Neutrophil (primary cell): Measurements from ENCODE around the gene GMDS.

Experiments used
- H3K27ac ChIP-seq: fragments of 200-600 bp; sonication (generic); 2 replicates; pipeline ENCODE4 v1.5.1; 2016; ENCODE audit warnings: mild to moderate bottlenecking, moderate library complexity
- H3K27me3 ChIP-seq: fragments of 200-600 bp; sonication (generic); 2 replicates; pipeline ENCODE4 v1.6.0; 2016; ENCODE audit warnings: mild to moderate bottlenecking
- H3K36me3 ChIP-seq: fragments of 200-600 bp; sonication (generic); 2 replicates; pipeline ENCODE4 v1.5.1; 2017
- H3K4me1 ChIP-seq, 2 experiments: fragments of 200-600 bp in 1 of 2; sonication (generic) in 1 of 2; 1 replicate in 1 of 2; 2 replicates in 1 of 2; pipeline versions ENCODE4 v1.5.1 to v1.6.1; 2013 to 2016; ENCODE audit warnings: low read depth in 1 of 2, low read length in 1 of 2, mild to moderate bottlenecking in 1 of 2, moderate library complexity in 1 of 2; ENCODE audit not compliant: control insufficient read depth in 1 of 2, insufficient read depth in 1 of 2
- H3K4me3 ChIP-seq, 2 experiments: fragments of 200-600 bp in 1 of 2; sonication (generic) in 1 of 2; 1 replicate in 1 of 2; 2 replicates in 1 of 2; pipeline ENCODE4 v1.5.1; 2013 to 2016; ENCODE audit warnings: low read depth in 1 of 2, low read length in 1 of 2, mild to moderate bottlenecking in 1 of 2, moderate library complexity in 1 of 2
- H3K9me3 ChIP-seq: fragments of 200-600 bp; sonication (generic); 2 replicates; pipeline ENCODE4 v1.5.1; 2016
- CTCF ChIP-seq: fragments of 200-600 bp; sonication (generic); IDR thresholded peaks from 2 replicates; pipeline ENCODE4 v1.5.1; 2016; ENCODE audit warnings: antibody characterized with exemption

GMDS gene

GRCh38 chr6:1609041-1609647 is 636.3 kb downstream of the GMDS start:
- H3K9me3 ChIP-seq: no peaks in the 10 kb centered on the region
- H3K27me3 ChIP-seq: peaks cover 99% of the 10 kb centered on the region
- no peak for TF ChIP-seq CTCF
- H3K4me3 ChIP-seq: peak overlapping the region; percentile 62 to 76
- no peaks in the 10 kb centered on the region for H3K36me3 ChIP-seq
- peaks cover 64 to 84% of the 10 kb centered on the region in 2 experiments for H3K4me1 ChIP-seq
- no peak overlapping the region for H3K27ac ChIP-seq

GRCh38 chr6:1608222-1609040 is 637.0 kb downstream of the GMDS start:
- peaks cover 99% of the 10 kb centered on the region for H3K27me3 ChIP-seq
- no peaks in the 10 kb centered on the region for H3K36me3 ChIP-seq
- no peak overlapping the region for H3K27ac ChIP-seq
- H3K4me3 ChIP-seq: peak overlapping the region; percentile 37 to 62
- no peak for TF ChIP-seq CTCF
- H3K4me1 ChIP-seq: peaks cover 57 to 78% of the 10 kb centered on the region in 2 experiments
- no peaks in the 10 kb centered on the region for H3K9me3 ChIP-seq

GRCh38 chr6:1607516-1608221 is 637.7 kb downstream of the GMDS start:
- no peak for TF ChIP-seq CTCF
- no peaks in the 10 kb centered on the region for H3K36me3 ChIP-seq
- H3K4me1 ChIP-seq: peaks cover 56 to 71% of the 10 kb centered on the region in 2 experiments
- no peaks in the 10 kb centered on the region for H3K9me3 ChIP-seq
- H3K27me3 ChIP-seq: peaks cover 99% of the 10 kb centered on the region
- no peak overlapping the region for H3K27ac ChIP-seq
- peak overlapping the region; percentile 35 to 37 for H3K4me3 ChIP-seq

- no peak for TF ChIP-seq CTCF
- H3K4me1 ChIP-seq: peaks cover 49 to 67% of the 10 kb centered on the region in 2 experiments
- H3K27ac ChIP-seq: no peak overlapping the region
- H3K9me3 ChIP-seq: no peaks in the 10 kb centered on the region
- H3K36me3 ChIP-seq: no peaks in the 10 kb centered on the region
- H3K4me3 ChIP-seq: peak overlapping the region; percentile 35 to 37
- peaks cover 99% of the 10 kb centered on the region for H3K27me3 ChIP-seq
These were observed 638.5 kb downstream of the GMDS start for GRCh38 chr6:1606780-1607515.
